Caki2 (cell line): ENCODE data around the gene ARHGEF1. TPM values are rescaled to one million over a fixed set of nuclear protein-coding genes. Genes with fewer than 3 reads are reported as not detected.

Experiments used
- total RNA-seq: library from RNA; depleted of rRNA; stranded (reverse); fragments of >200 nt; shearing (Covaris generic); gene quantifications from 2 replicates; pipeline ENCODE4 v1.2.3, GENCODE V29; 2014; ENCODE audit warnings: low replicate concordance; rRNA removed

The ARHGEF1 gene
- total RNA-seq, 1 experiment from 2014 or later, result 43.6 TPM

Other genes starting within 250 kb of the ARHGEF1 start
- gene CEACAM7, start 194.9 kb upstream of the ARHGEF1 start, total RNA-seq, result not detected in 2 replicates
- not detected in 2 replicates for gene CEACAM5, start 174.6 kb upstream of the ARHGEF1 start, total RNA-seq
- 2.8 and 4.1 TPM in 2 replicates for gene CEACAM6, start 127.7 kb upstream of the ARHGEF1 start, total RNA-seq
- not detected in 2 replicates for gene CEACAM3, start 86.6 kb upstream of the ARHGEF1 start, total RNA-seq
- gene LYPD4, start 38.5 kb upstream of the ARHGEF1 start, total RNA-seq, result not detected in 2 replicates
- not detected in 2 replicates for gene DMRTC2, start 38.1 kb upstream of the ARHGEF1 start, total RNA-seq
- gene RPS19, start 22.9 kb upstream of the ARHGEF1 start, total RNA-seq, result 3,670 and 5,241 TPM in 2 replicates
- gene CD79A, start 5.9 kb upstream of the ARHGEF1 start, total RNA-seq, result not detected in 2 replicates
- gene ERFL, start 45.3 kb downstream of the ARHGEF1 start, total RNA-seq, result 0.37 TPM in 1 of 2 replicates, not detected in the other
- gene RABAC1, start 76.1 kb downstream of the ARHGEF1 start, total RNA-seq, result 287 and 288 TPM in 2 replicates
- 2.3 TPM in 1 of 2 replicates, not detected in the other for gene ATP1A3, start 111.0 kb downstream of the ARHGEF1 start, total RNA-seq
- not detected in 2 replicates for gene GRIK5, start 187.0 kb downstream of the ARHGEF1 start, total RNA-seq
- gene ZNF574, start 193.0 kb downstream of the ARHGEF1 start, total RNA-seq, result 18.2 and 24.6 TPM in 2 replicates
- gene POU2F2, start 249.3 kb downstream of the ARHGEF1 start, total RNA-seq, result not detected in 2 replicates